ENCODE data around the gene CALB2. TPM values are rescaled to one million over a fixed set of nuclear protein-coding genes. Genes with fewer than 3 reads are reported as not detected.

CALB2 gene
- total RNA-seq, 2 experiments from 2014 or later, result not detected

DNA sequence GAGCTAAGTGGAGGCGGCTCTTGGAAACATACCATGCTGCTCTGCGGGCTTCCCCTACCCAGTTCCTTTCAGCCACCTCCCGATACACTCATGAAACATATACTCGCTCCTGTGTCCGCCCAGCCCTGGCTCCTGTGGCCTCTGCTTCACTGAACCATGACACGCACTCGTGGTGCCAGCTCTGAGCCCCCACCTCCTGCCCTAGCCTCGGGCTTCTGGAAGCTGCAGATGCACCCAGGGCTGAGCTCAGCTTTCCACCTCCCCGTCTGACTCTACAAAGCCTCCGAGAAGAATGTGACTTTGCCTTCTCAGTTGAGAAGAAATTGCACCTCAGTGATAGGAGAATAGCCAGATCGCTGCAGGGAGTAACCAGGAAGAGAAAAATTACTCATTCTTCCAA lies 11.0 kb downstream of the CALB2 start:
- no peak overlapping the region for H3K4me2 ChIP-seq (ENCODE audit: low read length)
- H3K27ac ChIP-seq (ENCODE audit: low read depth, low read length, poor library complexity, severe bottlenecking), result no peak overlapping the region
- H3K36me3 ChIP-seq (ENCODE audit: insufficient read depth, low read length), result no peaks in the 10 kb centered on the region
- no peaks in the 10 kb centered on the region for H3K9me2 ChIP-seq (ENCODE audit: insufficient read depth, low read length)
- intact Hi-C loops (cut with micrococcal nuclease; ENCODE audit: unreplicated experiment), result no loop called here
- no peaks in the 10 kb centered on the region for H4K20me1 ChIP-seq (ENCODE audit: insufficient read depth, low read length)
- CTCF ChIA-PET (ENCODE audit: unreplicated experiment), result no interaction called here
- no peak for DNase-seq (ENCODE audit: low spot score)
- H2AFZ ChIP-seq (ENCODE audit: low read length), result no peak overlapping the region
- no peak overlapping the region for H3K4me3 ChIP-seq (ENCODE audit: low read depth, low read length, poor library complexity, severe bottlenecking)
- POLR2A ChIA-PET, result no interaction called here
- TF ChIP-seq, protein P1, sequence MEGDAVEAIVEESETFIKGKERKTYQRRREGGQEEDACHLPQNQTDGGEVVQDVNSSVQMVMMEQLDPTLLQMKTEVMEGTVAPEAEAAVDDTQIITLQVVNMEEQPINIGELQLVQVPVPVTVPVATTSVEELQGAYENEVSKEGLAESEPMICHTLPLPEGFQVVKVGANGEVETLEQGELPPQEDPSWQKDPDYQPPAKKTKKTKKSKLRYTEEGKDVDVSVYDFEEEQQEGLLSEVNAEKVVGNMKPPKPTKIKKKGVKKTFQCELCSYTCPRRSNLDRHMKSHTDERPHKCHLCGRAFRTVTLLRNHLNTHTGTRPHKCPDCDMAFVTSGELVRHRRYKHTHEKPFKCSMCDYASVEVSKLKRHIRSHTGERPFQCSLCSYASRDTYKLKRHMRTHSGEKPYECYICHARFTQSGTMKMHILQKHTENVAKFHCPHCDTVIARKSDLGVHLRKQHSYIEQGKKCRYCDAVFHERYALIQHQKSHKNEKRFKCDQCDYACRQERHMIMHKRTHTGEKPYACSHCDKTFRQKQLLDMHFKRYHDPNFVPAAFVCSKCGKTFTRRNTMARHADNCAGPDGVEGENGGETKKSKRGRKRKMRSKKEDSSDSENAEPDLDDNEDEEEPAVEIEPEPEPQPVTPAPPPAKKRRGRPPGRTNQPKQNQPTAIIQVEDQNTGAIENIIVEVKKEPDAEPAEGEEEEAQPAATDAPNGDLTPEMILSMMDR (conservative IDR thresholded peaks at IDR 0.05; ENCODE audit: low read length), result no peak
- no peak for TF ChIP-seq EZH2phosphoT487 (IDR thresholded peaks at IDR 0.05; ENCODE audit: borderline replicate concordance, low read depth, low read length)
- H3K79me2 ChIP-seq (ENCODE audit: insufficient read depth, low read depth, low read length), result no peaks in the 10 kb centered on the region
- no peaks in the 10 kb centered on the region for H3K4me1 ChIP-seq (ENCODE audit: insufficient read depth, low read length, poor library complexity, severe bottlenecking)
- no peaks in the 10 kb centered on the region for H3K9me3 ChIP-seq (ENCODE audit: low read length)
- BruUV-seq (replicated peaks), result no TSS peak

DNA sequence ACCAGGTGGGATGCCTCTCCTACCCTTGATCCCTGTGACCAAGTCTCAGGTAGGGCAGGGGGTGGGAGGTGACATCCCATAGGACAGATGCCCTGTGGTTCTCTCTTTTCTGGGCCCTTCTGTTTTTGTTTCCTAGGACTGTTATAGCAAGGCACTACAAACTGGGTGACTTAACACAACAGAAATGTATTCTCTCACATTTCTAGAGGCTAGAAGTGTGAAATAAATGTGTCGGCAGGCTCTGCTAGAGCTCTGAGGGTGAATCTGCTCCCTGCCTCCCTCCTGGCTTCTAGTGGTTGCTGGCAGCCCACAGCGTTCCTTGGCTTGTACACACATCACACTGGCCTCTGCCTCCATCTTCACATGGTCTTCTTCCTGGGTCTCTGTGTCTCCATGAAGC lies 12.7 kb downstream of the CALB2 start:
- no peak overlapping the region for H3K27ac ChIP-seq (ENCODE audit: low read depth, low read length, poor library complexity, severe bottlenecking)
- no peaks in the 10 kb centered on the region for H3K9me3 ChIP-seq (ENCODE audit: low read length)
- ChIA-PET POLR2A (interaction anchor here (0.7 kb wide), 1 partner anchor 720 kb away, joined by 3 read pairs; no protein-coding TSS in a partner anchor), CTCF (ENCODE audit: unreplicated experiment) (no interaction called here)
- TF ChIP-seq, protein P1 (conservative IDR thresholded peaks at IDR 0.05; ENCODE audit: low read length), result no peak
- no peak for TF ChIP-seq EZH2phosphoT487 (IDR thresholded peaks at IDR 0.05; ENCODE audit: borderline replicate concordance, low read depth, low read length)
- no peaks in the 10 kb centered on the region for H3K36me3 ChIP-seq (ENCODE audit: insufficient read depth, low read length)
- no peaks in the 10 kb centered on the region for H4K20me1 ChIP-seq (ENCODE audit: insufficient read depth, low read length)
- no peaks in the 10 kb centered on the region for H3K4me1 ChIP-seq (ENCODE audit: insufficient read depth, low read length, poor library complexity, severe bottlenecking)
- H3K4me3 ChIP-seq (ENCODE audit: low read depth, low read length, poor library complexity, severe bottlenecking), result no peak overlapping the region
- H3K4me2 ChIP-seq (ENCODE audit: low read length), result no peak overlapping the region
- intact Hi-C loops (cut with micrococcal nuclease; ENCODE audit: unreplicated experiment), result no loop called here
- no peaks in the 10 kb centered on the region for H3K9me2 ChIP-seq (ENCODE audit: insufficient read depth, low read length)
- no peak for DNase-seq (ENCODE audit: low spot score)
- no TSS peak for BruUV-seq (replicated peaks)
- no peaks in the 10 kb centered on the region for H3K79me2 ChIP-seq (ENCODE audit: insufficient read depth, low read depth, low read length)
- H2AFZ ChIP-seq (ENCODE audit: low read length), result no peak overlapping the region

DNA sequence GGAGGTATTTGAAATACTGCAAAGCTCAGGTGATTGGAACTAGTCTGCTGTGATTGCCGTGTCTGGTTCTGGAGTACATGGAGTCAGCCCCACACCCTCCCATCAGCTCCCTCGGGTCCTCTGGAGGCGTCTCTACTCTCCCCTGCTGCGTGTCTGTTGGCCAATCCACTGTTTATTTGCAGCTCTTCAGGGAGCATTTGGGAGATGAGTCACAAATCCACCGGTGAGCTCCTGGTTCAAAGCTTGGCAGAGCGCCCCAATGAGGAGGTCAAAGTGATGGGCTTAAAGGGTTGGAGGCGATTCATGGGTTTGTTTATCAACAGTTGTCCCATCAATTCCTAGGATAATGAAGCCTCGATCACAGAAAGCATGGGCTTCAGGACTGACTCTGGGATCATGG lies 14.6 kb downstream of the CALB2 start:
- BruUV-seq (replicated peaks), result no TSS peak
- Histone ChIP-seq H3K36me3 (ENCODE audit: insufficient read depth, low read length) (no peaks in the 10 kb centered on the region), H2AFZ (ENCODE audit: low read length) (no peak overlapping the region), H4K20me1 (ENCODE audit: insufficient read depth, low read length) (no peaks in the 10 kb centered on the region), H3K9me2 (ENCODE audit: insufficient read depth, low read length) (no peaks in the 10 kb centered on the region), H3K9me3 (ENCODE audit: low read length) (no peaks in the 10 kb centered on the region), H3K27ac (ENCODE audit: low read depth, low read length, poor library complexity, severe bottlenecking) (no peak overlapping the region), H3K4me3 (ENCODE audit: low read depth, low read length, poor library complexity, severe bottlenecking) (no peak overlapping the region), H3K4me2 (ENCODE audit: low read length) (no peak overlapping the region), H3K4me1 (ENCODE audit: insufficient read depth, low read length, poor library complexity, severe bottlenecking) (no peaks in the 10 kb centered on the region), H3K79me2 (ENCODE audit: insufficient read depth, low read depth, low read length) (no peaks in the 10 kb centered on the region)
- intact Hi-C loops (cut with micrococcal nuclease; ENCODE audit: unreplicated experiment), result no loop called here
- no peak for DNase-seq (ENCODE audit: low spot score)
- CTCF ChIA-PET (ENCODE audit: unreplicated experiment), result no interaction called here
- TF ChIP-seq, protein P1 (conservative IDR thresholded peaks at IDR 0.05; ENCODE audit: low read length), result no peak
- no peak for TF ChIP-seq EZH2phosphoT487 (IDR thresholded peaks at IDR 0.05; ENCODE audit: borderline replicate concordance, low read depth, low read length)
- POLR2A ChIA-PET, result no interaction called here
